ENCODE data around the gene TMEM175.

- no peak for TF ChIP-seq POLR2A (IDR thresholded peaks at IDR 0.05; ENCODE audit: low read depth, low read length)
- TF ChIP-seq SPI1 (IDR thresholded peaks at IDR 0.05; ENCODE audit: low read depth, low read length), result no peak
- no peak for TF ChIP-seq TAF1 (IDR thresholded peaks at IDR 0.05; ENCODE audit: low read depth, low read length)
- TF ChIP-seq POLR2AphosphoS5 (IDR thresholded peaks at IDR 0.05; ENCODE audit: low read depth, low read length), result no peak
- TF ChIP-seq POU2F2 (IDR thresholded peaks at IDR 0.05; ENCODE audit: low read depth, low read length), result no peak
Measured at GRCh38 chr4:899556-899906, 32.7 kb upstream of the TMEM175 start.
